Measurements from ENCODE around the gene WNT8A.
"Not testable (repeated sequence)": the region's sequence is repeated elsewhere in the genome, so short reads cannot be mapped to it uniquely, and the experiment has no call there.

GRCh38 chr5:138052718-138053117 lies 31.1 kb upstream of the WNT8A start:
- TF ChIP-seq SUZ12 (IDR thresholded peaks at IDR 0.05; ENCODE audit: extremely low read depth, insufficient read depth, insufficient read length); YY1 (IDR thresholded peaks at IDR 0.05; ENCODE audit: insufficient read depth, insufficient read length): not testable (repeated sequence)

Data from NT2/D1 (cell line).